Hippocampal formation (tissue), 2 donors: ENCODE measurements around the gene CDK15.
"Not testable (repeated sequence)": the region's sequence is repeated elsewhere in the genome, so short reads cannot be mapped to it uniquely, and the experiment has no call there.

ENCODE experiments used
- DNase-seq, 2 donors: peaks; one replicate each; lab custom pipeline; 2025; lab: John Stamatoyannopoulos, UW

CDK15 gene

DNA sequence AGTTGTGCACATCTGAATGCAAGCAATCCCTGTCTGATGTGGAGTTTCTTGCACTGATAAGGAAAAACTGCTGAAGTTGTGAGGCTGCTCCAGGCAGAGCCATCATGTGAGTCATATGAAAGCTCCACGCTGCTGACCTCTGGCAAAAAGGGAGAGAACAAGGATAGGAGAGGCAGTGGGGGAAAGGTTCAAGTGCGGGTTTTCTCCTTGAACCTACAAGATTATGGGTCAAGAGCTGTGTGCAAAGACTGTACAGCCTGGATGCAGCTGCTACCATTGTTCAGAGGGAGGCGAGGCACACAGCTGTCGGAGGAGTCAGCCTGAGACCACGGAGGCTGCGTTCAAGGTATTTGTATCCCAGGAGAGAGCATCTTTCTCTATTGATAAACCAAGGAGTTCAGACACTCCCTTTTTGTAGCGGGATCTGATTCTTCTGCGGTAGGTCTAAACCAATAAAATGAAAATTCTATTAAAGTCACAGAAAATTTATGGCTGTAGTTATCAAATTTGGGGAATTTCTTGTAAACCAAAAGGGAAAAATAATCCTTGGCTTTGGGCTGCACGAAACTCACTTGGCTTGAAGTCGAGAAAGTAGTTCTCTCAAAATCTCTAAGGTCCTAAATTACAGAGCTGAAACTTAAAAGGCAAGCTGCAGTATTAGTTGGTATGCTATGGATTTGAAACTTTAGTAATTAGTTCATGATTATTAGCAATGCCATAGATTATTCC is at the start of gene CDK15:
Gene CDK15 (plus strand): TSS at position 96 of the 729 bp plus-strand sequence. CDS start 128 bp downstream, at position 224.
- DNase-seq: no peak

DNA sequence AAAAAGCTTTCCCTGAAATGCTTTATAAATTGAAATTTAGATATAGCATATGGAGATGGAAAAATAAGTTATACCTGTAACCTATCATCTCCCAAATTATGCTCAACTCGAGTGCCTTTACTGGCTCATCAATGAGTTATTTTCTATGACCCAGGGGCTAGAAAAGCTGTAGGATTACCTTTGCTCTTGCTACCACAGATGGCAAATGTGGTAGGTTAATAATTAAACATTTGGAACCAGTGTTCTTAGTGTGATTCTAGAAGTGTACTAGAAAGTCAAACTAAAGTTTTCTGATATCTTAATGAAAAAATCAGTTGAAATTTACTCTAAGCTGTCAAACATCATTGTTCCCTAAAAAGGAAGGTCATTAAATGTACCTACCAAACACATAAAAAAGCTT is 48.1 kb upstream of the CDK15 start:
- DNase-seq: no peak

DNA sequence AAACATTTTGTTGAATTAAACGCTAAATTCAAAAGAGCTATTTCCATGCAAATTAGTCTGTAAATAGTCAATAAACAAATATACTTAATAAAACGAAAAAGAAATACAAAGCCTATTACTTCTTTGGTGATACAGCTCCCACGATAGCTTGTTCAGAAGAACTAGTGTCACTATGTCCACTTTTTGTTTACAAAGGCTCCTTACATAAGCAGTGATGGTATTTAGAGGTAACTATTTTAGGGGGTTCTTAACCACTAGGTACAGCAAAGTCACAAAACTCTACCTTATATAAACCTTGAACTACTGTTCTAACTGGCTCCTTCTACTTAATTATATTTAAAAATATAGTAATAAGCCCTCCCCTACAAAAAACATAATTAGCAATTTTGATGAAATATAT is 47.5 kb upstream of the CDK15 start:
- no peak for DNase-seq

DNA sequence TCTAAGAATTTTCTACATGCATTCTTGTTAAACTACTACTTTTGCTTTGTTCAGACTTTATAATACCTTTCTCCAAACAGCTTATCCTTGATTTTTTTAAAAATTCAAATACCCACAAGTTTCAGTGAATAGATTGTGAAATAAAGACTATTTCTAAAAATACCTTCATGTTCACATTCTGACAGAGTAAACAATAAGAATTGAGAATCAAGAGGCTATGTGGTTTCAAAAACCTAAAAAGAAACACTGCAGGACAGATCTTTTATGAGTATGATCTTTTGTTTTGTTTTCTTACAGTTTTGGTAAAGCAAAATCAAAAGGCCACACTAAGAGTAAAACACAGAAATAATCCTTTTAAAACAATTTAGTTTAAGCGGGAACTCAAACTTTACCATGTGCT is 46.8 kb upstream of the CDK15 start:
- DNase-seq: no peak

DNA sequence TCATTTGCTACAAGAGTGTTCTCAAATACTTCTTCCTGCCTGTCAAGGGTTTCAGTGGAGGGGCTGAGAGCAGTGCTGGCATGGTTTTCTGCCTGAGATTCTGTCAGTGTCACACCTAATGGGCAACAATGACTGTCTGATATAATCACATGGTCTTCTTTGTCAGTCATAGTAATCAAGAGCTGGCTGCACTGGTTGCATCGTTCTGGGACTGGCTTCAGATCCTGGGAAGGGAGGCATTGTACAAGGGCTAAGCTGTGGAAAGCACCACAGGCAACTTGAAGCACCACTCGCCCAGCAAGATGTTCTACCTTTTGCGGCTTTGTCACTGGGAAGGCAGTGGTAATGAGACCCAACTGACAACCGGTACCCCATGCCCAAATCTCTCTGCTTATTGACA is 45.2 kb upstream of the CDK15 start:
- no peak for DNase-seq

DNA sequence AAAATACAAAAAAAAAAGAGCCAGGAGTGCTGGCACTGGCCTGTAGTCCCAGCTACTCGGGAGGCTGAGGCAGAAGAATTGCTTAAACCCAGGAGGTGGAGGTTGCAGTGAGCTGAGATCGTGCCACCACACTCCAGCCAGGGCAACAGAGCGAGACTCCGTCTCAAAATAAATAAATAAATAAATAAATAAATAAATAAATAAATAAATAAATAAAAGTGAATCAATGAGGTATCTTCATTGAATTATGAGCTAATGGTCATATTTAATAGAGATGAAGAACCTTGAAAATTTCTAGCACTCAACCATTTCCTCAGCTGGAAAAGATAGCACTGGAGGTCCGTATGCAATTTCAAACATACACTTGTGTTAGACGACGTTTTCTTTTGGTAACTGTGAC is 41.9 kb upstream of the CDK15 start:
- not testable (repeated sequence) for DNase-seq

DNA sequence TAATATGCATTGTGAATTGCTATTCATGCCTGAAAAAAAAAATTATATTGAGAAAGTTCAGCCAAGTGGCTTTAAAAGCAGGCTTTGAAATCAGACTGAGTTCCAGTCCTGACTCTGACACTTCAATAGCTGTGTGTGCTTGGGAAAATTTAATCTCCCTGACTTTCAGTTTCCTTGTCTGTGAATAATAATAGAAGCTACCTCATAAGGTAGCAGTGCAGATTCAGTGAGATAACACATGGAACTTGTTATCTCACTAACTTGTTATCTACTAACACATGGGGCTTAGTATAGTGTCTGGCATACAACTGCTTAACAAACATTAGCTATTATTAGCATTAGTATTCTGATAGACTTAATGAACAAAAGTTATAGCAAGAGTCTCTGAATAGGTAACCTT is 40.5 kb upstream of the CDK15 start:
- no peak for DNase-seq

DNA sequence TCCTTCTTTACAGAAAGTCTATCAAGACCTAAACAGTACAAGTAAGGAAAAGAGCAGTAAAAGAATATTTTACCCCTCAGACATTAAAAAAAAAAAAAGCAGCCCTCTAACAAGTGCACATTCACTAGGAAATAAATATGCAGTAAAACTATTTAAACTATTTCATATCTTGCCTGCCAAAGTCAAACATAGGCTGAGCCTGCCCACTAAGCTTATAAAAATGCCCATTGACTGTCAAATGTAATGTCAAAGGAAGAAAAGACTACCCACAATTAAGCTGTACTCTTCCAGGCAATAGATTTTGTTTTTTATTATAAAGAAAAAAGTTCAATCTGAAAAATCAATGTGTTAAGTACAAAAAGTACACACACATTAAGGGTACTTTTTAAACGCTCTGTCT is 37.4 kb upstream of the CDK15 start:
- no peak for DNase-seq

DNA sequence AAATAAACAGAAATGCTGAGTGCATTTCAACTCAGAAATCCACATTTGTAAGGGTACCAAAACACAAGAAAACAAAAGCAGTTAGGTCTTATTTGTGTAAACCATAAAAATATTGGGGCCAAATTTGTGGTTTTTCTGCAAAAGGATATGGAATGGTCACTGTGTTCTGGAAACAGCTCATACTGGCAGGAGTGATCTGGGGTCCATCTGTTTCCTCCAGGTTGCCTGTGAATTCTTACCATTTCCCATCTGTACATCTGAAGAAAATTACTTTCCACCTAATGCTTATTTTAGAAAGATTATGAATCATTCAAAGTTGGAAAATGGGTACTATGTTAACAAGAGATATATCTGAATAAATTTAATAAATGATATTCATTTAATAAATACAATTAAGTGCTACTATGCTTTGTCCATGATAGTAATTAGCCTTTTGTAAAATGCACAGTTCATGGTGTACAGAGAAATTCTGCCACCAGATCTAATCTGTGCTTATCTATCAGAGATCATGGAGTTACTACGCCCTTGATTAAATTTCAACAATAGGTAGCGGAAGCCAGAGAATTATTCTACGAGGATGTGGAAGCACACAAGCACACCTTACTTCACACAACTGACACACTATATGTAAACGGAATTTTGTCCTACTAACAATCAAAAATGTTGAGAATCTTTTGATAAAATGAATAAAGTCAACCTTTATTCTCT is 36.5 kb upstream of the CDK15 start:
- no peak for DNase-seq

DNA sequence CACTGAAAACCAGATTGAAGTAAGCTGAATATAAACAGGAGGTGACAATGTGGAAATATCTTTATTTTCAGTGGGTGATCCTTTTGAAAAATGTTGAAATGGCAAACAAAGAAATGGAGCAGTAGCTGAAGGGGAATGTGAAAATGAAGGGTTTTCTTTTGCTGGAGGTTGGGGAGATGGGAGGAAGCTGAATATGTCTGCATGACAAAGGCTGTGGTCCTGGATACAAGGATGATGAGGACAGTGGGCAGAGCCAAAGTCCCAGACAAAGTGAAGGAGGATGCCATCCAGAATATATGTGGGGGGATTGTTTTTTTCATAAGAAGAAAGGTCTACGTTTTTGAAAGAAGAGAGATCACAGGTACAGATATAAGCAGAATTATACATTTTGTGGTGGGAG is 32.3 kb upstream of the CDK15 start:
- DNase-seq: no peak

DNA sequence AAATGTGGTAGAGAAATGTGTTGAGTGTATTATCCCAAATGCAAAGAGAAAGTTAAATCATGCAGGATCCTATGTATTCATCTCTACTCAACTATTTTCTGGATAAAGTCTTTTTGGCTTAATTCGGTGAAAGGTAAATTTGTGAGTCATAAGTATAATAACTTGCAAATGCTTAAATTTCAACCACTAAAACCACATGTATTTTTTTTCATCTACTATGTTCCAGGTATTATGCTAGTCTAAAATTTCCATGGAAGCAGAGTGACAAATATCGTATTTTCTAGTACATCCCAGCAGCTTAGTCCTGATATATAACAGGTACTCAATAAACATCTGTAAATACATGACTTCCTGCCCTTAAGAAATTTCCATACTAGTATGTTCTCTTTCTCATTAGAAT is 31.8 kb upstream of the CDK15 start:
- no peak for DNase-seq

DNA sequence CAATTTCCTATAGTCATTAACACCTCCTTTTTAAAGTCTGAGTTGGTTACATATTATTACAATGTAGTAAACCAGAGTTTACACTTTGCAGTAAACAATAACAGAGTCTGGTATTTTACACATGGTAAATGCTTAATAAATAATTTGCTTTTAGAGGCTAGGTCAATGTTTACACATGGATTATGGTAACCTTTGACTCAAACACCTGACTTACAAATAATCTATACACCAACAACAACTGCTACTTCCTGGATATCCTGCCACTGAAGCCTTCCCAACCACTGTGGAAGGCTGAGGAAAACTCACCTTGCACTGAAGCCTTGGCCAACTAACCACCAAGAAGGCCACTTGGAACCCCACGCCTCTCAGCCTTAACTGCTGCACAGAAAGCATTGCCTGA is 31.0 kb upstream of the CDK15 start:
- DNase-seq: no peak

DNA sequence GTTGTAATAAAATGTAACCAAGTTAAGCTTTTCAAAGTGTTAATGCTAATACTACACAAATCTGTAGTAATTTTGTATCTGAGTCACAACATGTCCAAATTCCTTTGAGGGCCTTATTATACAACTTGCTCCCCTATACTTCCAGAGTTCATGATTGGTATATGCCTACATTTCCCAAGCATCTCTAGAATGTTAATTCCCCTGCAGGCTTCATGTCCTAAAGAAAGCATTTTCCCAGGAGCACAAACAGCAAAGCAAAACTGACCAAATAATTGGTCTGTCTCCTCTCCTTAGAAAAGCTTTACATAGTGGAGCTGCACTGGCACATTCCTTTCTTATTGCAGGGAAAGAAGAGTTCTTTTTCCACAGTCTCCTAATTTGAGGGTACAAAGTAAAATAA is 29.3 kb upstream of the CDK15 start:
- no peak for DNase-seq

DNA sequence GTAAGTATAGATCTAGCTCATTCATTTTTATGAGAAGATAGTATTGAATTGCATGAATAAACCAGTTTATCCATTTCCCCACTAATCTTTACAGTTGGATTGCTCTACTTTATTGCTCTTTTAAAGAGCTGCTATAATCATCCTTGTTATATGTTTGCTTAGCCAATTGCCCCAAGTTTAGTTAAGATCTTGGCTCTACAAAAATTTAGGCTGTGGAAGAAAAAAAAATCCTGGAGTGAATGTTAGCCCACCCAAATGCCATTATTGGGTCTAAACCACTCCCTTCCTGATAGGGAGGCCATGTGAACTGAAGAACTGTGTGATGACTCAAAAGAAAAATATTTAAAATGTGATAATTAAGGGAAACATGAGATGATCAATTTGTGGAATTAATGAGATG is 28.5 kb upstream of the CDK15 start:
- DNase-seq: no peak

DNA sequence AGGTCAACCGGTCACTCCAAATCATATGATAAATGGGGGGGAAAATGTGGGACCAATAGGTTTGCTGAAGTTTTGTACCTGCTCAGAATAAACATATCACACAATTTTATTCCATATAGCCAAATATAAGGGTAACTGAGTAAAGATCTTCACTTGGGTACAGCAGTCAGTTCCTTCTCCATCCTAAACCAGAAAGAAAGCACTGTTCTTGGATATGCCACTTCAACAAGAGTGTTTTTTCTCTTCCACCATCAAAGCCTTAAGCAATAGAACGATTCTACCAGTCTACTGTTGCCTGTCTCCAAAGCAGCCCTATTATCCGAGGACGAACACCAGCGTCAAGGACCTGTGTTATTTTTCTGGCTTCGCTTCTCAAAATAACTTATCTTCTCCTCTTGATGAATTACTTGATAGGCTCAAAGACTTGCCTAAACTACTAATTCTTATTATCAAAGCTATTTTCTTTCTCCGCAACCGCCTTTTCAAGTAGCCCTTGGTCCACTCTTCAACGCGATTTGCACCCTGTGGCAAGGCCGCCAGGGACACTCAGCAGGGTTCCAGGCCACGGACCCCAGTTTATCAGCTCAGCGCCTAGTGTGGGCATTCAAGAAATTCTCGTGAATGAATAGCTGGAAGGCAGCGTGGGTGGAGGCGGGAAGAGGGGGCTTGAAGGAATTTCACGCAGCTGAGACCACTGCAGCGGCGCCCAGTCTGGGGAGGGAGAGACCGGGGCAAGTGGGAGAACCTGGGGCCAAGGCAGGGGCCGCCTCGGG is 26.2 kb upstream of the CDK15 start:
- DNase-seq: no peak

DNA sequence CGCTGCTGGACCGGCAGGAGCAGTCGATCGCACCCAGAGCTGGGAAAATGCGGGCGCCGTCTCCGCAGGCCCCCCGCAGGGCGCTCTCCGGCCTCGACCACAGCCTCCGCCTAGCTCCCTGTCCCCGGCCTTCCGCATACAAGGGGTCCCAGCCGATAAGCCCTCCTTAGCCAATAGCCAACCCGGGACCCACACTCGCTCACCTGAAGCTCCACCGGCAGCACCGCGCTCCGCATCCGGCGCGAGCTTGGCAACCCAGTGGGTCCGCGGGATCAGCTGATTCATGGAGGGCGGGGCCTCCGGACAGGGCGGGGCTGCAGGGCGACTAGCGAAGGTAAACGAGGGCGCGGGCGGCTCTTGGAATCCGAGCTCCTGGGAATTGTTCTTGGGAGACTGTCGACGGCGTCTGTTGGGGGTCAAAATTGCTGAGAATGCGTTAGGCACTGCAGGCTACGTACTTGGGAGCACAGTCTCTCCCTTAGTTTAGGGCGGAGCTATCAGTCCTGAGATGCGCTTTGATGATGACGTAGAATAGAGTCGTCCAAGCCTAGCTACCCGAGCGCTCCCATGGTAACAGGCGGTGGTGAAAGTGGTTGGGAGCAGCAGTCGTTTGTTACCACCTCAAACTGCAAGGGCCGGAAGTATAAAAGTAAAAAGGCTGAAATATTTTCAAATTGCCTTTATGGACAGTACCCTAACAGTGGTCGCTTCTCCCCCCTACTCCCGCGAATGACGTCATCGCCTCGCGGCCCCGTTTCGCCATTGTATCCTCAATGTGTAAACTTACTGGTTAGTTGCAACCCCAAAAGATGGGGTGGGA is 25.5 kb upstream of the CDK15 start, which contains the start of gene ALS2:
Gene ALS2 (minus strand): TSS at position 260 of the 820 bp plus-strand sequence. CDS start 12,048 bp downstream, outside the sequence.
- DNase-seq: peak; percentile 88 to 97

DNA sequence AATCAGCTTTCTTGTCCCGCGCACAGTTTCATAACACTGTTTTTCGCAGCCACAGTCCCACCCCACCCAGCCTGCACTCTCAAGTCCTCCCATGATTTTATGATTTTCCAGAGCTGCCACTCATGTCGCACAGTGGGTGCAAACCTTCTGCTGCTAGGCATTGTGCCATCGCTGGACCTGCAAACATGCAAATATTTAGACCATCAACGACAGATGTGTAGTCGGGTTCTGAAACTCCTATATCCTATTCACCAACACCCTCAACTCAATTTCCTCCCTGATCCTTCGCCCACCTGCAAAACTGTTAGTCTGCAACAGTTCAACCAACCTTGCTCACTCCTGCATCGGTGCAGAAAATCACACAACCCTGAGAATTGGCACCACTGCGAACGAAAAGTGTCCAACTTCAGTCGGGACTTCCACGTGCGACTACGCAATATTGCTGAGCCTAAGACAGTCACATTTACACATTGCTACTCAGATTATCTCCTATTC is 24.7 kb upstream of the CDK15 start:
- DNase-seq: no peak

DNA sequence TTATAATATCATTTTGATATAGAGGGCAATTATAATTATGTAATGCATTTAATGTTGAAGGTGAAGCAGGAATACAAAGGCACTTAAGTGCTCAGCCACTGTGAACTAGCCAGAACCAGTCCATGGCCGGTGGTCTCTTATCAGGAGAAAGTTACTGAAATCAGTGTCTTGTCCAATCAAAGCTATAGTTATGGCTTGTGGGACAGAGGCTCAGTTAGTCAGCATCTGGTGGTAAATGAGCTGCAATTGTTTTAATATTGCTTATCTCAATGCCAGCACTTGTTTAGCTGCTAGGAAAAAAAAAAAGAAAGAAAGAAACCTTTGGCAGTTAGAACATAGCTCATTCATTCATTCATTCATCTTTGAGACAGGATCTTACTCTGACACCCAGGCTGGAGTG is 21.8 kb upstream of the CDK15 start:
- no peak for DNase-seq

DNA sequence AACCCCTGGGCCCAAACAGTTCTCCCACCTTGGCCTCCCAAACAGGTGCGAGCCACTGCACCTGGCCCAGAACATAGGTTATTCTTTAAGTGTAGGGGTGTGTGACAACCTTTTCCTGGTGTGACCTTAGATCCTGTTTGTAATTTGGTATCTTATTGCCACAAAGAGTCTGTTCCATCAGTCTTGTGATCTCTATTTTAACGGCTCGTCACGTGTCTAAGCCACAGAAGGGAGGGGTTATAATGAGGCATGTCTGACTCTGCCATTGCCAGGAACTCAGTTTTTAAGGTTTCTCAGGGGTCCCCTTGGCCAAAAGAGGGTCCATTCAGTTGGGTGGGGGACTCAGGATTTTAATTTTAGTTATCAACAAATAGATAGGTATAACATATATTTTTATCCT is 21.2 kb upstream of the CDK15 start:
- no peak for DNase-seq

DNA sequence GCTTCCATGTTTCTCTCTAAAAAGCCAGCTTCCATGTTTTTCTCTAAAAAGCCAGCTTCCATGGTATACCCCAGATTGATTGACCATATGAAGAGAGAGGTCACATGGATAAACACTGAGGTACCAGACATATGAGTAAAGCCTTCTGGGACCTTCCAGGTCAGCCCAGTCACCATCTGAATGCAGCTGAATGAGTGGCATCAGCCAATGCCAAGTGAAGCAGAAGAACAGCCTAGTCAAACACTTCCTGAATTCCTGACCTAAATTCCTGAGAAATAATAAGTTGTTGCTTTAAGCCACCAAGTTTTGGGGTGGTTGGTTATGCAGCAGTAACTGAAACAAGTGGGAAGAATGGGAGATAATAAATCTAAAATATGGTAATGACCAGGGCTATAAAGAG is 19.9 kb upstream of the CDK15 start:
- DNase-seq: no peak

DNA sequence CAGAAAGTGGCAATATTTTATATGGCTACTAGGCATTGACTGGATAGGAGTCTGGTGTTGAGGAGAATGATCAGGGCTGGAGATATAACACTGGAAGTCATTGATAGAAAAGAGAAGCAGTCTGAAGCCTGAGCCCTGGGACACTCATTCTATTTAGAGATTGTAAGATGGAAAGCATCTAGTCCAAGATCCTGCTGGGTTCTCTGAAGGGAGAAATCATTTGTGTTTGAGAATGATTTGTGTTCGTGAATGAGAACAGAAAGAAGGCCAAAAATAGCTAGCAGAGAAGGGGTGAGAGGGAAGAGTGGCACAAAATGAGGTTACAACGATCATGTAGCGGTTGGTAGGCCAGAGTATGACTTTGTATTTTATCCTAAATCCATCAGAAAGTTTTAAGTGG is 18.0 kb upstream of the CDK15 start:
- no peak for DNase-seq

DNA sequence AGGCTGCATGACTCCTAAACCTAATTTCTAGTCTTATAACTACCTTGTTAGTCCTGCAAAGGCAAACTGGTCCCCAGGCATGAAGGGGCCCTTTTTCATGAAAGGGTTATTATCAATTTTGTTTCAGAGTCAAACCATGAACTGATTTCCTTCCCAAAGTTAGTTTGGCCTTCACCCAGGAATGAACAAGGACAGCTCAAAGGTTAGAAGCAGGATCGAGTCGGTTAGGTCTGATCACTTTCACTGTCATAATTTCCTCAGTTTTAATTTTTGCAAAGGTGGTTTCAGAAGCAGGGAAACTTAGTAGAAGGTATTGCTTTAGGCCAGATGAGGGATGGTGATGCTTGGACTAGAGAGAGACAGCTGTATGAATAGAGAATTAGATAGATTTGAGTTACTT is 16.9 kb upstream of the CDK15 start:
- no peak for DNase-seq
